ENCODE measurements around the gene C11orf97.
"Not testable (repeated sequence)": the region's sequence is repeated elsewhere in the genome, so short reads cannot be mapped to it uniquely, and the experiment has no call there.

Gene C11orf97

DNA sequence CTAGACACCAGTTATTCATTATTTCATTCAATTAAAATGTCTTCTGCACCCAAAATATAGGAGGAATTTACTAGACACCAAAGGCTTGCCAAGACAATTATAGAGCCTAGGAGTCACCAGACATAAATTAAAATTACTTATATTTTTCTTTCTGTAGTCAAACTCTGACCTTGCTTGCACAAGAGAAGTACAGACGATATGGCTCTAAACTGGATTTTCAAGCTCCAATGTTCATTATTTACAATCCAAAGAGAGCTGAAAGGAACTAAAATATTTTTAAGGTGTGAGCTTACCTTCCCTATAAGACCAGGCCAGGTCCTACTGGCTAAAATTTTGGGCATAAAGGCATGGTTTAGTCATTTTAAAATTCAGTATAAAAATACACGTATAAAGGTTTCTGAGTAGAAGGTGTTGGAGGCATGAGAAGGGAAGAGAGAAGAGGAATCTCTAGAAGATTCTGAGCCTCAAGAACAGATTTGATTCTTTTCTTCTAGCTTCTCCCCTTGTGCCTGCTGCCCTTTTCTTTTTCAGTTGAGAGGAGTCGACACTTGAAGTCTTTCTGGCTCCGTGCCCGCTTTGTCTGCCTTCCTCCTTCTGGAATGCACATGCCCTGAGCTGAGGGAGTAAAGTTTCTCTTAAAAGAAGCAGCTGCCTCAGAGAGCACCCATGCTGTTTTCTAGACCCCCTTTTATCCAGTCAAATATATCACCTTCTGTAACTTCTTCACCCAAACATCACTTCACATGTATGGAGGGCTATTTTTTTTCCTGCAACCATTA lies 13.5 kb downstream of the C11orf97 start:
- no peak for DNase-seq (ENCODE audit: low read depth in 2 of 2)

DNA sequence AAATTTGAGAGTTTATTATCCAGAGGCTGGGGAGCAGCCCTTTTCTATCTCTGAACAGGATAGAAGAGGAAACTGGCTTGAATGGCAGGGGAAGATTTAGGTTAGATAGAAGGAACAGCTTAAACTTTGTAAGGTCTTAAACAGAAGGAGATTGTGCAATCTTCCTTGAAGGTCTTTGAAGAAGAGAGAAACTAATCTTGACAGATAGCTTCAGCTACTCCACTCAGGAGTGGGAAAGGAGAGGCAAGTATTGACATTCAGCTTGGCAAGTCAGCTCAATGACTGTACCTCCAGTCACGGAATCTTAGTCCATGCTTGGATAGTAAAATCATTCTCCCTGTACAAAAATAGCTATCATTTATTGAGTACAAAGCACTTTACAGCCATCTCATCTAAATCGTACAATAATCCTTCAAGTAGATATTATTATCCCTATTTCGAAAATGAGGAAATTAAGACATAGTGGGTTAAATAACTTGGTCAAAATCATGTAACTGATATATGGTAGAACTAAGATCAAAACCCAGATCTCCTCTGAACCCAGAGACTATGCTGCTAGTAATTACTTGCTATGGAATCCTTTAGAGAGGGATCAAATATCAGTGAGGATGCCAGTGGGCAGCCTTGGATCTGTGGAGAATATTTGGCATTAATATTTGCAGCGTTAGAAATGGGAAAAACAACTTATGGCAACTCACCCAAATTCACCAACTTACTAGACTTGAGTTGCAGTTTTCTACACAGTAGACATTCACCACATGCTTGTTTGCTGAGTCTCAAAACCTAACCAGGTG lies 14.6 kb downstream of the C11orf97 start:
- DNase-seq (ENCODE audit: low read depth in 2 of 2): no peak

- no peak for DNase-seq (ENCODE audit: low read depth in 2 of 2)
Observed at GRCh38 chr11:94528551-94528950, 16.3 kb downstream of the C11orf97 start.

DNA sequence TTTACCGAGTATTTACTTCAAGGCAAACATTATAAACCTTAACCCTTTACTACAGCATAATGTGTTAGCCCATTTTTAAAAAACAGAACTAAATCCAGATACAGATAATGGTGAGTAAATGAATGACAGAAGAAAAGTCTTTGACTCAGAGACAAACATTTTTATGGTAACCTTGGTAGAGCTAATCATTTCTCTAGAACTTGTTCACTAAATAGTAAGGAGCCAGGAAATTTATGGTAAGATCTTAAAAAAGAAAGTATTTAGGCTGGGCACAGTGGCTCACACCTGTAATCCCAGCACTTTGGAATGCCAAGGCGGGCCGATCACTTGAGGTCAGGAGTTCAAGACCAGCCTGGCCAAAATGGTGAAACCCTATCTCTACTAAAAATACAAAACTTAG lies 19.9 kb downstream of the C11orf97 start:
- DNase-seq (ENCODE audit: low read depth in 2 of 2): no peak

DNA sequence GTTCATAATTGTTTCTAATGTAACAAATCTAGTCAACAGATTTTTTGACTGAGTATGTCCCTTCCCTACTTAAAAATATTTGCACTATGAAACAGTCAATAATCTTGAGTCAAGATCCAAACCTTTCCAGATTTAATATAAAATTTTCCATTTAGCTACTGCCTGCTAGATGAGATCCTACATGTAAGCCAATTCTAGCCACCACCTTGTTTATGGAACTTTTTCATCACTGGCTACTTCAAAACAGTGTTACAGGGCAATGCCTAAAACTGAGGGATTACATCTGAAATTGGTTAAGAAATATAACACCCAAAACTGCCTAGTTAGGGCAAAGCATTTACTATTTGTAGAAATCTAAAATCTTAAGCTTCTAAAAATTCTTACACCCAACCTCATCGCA lies 20.9 kb downstream of the C11orf97 start:
- no peak for DNase-seq (ENCODE audit: low read depth in 2 of 2)

DNA sequence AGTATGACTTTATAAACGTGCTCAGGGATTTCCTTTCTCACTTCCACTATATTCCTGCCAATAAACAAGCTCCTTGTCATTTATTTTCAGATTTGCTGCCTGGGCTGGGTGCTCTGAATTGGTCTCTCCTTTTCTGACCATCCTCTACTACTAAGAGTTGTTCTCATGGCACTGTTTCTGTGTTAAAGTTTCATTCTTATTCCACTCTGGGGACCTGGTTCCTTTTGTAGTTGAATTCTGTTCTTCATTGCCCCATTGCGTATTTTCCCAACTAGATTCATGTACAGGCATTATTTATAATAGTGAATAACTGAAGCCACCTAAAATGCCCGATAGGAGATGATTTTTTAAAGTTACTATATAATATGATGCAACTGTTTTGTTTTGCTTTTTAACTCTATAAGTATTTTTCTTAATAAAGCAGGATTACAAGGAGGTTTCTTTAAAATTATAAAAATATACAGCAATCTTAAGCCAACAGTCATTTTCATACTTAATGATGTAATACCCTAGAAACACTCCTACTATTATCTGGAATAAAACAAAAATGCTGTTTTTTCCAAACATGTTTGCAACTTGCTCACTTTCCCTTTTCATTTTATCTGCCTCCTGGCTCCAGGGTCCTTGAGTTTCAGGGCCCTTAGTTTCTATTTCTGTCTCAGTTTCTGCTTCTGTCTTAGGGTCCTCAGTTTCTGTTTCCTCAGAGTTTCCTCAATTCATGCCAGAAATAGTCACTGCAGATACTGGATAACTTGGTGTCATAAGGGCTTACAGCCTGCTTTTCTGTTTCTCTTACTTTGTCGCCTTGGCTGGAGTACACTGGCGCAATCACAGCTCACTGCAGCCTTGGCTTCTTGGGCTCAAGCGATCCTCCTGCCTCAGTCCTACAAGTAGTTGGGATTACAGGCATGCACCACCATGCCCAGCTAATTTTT lies 21.7 kb downstream of the C11orf97 start:
- no peak for DNase-seq (ENCODE audit: low read depth in 2 of 2)

GRCh38 chr11:94536386-94536785 lies 24.1 kb downstream of the C11orf97 start:
- no peak for DNase-seq (ENCODE audit: low read depth in 2 of 2)

DNA sequence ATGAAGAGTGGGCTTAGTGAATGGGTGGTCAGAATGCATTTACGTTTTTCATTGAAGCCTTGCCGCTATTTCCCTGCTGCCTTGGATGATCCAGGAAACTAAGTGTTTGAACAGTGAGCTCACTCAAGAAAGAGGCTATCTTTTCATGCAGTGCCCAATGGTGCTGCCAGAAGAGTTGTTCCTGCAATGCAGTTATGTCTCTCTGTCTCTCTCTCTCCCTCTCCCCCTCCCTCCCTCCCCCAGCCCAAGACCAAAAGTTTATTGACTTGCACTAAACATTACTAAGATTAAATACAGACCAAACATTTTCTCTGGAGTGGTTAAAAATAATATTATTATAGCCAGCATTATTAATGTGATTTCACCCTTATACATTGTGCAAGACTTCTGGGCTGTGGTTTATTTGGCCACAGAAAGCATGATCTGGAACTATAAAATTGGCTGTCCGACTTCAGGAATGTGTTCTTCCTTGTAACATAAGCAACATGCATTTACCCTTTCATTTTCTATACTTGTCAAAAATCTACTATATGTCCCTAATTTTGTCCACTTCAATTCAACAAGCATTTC lies 24.9 kb downstream of the C11orf97 start:
- no peak for DNase-seq (ENCODE audit: low read depth in 2 of 2)

- no peak for DNase-seq (ENCODE audit: low read depth in 2 of 2)
Observed at GRCh38 chr11:94539420-94539819, 27.2 kb downstream of the C11orf97 start.

DNA sequence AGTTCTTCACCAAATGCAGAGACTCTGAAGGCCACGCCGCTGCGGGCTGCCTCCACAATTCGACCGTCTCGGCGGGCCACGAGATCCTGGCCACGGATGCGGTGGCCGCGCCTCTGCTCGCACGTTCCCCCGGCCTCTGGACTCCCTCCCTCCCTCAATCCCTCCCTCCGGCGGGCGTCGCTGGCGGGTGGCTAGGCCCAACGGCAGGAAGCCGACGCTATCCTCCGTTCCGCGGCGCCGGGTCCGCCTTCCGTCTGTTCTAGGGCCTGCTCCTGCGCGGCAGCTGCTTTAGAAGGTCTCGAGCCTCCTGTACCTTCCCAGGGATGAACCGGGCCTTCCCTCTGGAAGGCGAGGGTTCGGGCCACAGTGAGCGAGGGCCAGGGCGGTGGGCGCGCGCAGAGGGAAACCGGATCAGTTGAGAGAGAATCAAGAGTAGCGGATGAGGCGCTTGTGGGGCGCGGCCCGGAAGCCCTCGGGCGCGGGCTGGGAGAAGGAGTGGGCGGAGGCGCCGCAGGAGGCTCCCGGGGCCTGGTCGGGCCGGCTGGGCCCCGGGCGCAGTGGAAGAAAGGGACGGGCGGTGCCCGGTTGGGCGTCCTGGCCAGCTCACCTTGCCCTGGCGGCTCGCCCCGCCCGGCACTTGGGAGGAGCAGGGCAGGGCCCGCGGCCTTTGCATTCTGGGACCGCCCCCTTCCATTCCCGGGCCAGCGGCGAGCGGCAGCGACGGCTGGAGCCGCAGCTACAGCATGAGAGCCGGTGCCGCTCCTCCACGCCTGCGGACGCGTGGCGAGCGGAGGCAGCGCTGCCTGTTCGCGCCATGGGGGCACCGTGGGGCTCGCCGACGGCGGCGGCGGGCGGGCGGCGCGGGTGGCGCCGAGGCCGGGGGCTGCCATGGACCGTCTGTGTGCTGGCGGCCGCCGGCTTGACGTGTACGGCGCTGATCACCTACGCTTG lies 31.7 kb downstream of the C11orf97 start, which contains the start of gene FUT4:
Gene FUT4, plus strand, starts transcription at position 227 of the 951 bp plus-strand sequence. Its CDS starts 213 bp downstream, at position 440.
- DNase-seq (ENCODE audit: low read depth in 2 of 2): peak; percentile 45 to 46

DNA sequence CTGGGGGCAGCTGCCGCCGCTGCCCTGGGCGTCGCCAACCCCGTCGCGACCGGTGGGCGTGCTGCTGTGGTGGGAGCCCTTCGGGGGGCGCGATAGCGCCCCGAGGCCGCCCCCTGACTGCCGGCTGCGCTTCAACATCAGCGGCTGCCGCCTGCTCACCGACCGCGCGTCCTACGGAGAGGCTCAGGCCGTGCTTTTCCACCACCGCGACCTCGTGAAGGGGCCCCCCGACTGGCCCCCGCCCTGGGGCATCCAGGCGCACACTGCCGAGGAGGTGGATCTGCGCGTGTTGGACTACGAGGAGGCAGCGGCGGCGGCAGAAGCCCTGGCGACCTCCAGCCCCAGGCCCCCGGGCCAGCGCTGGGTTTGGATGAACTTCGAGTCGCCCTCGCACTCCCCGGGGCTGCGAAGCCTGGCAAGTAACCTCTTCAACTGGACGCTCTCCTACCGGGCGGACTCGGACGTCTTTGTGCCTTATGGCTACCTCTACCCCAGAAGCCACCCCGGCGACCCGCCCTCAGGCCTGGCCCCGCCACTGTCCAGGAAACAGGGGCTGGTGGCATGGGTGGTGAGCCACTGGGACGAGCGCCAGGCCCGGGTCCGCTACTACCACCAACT lies 32.5 kb downstream of the C11orf97 start:
- no peak for DNase-seq (ENCODE audit: low read depth in 2 of 2)

- DNase-seq (ENCODE audit: low read depth in 2 of 2): no peak
Observed at GRCh38 chr11:94545264-94546161, 33.3 kb downstream of the C11orf97 start.

- DNase-seq (ENCODE audit: low read depth in 2 of 2): no peak
Observed at GRCh38 chr11:94546162-94546470, 33.9 kb downstream of the C11orf97 start.

- no peak for DNase-seq (ENCODE audit: low read depth in 2 of 2)
Observed at GRCh38 chr11:94546886-94547285, 34.6 kb downstream of the C11orf97 start.

- no peak for DNase-seq (ENCODE audit: low read depth in 2 of 2)
Observed at GRCh38 chr11:94549146-94549545, 36.9 kb downstream of the C11orf97 start.

DNA sequence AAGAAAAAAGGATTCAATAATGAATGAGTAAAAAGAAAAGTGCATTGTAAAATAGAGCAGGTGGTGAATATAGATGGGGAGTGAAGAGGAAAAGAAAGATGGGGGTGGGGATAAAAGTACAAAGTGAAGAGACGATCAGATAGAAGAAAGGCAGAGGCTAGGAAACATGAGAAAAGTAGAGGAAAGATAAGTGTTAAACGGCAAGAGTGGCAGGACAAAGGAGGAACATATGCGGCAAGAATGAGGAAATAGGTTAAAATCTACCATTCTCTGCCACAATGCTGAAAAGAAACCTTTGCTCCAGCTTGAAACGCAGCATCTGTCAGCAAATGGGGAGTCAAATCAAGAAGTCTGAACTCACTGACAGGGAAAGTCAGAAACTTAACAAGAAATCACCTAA lies 38.3 kb downstream of the C11orf97 start:
- no peak for DNase-seq (ENCODE audit: low read depth in 2 of 2)

DNA sequence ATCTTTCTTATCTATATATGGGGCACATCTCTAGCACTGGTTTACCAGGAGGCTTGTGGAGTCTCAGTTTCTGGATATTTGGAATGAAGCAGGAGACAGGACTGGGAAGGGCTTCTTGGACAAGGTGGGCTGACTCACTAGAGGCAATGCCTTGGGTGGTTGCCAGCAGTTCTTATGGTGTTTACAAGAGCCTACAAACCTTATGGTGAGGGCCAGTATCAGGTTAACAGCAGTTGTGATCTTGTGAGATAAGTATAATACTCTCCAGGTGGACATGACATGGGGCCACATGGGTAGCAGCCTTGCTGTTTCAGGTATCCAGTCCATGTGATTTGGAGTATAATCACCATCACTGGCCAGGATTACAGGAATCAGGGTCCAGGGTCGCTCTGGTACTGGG lies 41.7 kb downstream of the C11orf97 start:
- DNase-seq (ENCODE audit: low read depth in 2 of 2): no peak

- DNase-seq (ENCODE audit: low read depth in 2 of 2): not testable (repeated sequence)
Observed at GRCh38 chr11:94555752-94556329, 43.6 kb downstream of the C11orf97 start.

DNA sequence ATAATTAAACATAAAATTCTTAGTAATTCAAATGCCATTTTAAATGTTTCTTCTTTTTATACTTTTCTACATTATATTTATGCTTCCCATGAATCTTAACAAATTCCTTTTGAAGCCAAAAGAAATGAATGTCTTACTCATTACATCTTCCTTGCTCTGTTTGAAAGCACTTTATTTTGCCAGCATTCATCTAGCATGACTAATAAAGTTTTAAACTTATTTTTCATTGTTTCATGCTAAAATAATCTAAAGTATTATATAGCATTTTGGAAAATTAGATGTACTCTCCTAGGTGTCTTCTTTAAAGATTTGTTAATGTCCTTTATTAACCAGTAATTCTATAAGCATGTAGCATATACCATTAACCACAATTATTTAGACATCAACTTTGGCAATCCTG lies 45.2 kb downstream of the C11orf97 start:
- no peak for DNase-seq (ENCODE audit: low read depth in 2 of 2)

Data from stimulated activated CD8-positive, alpha-beta memory T cell treated with anti-CD3 and anti-CD28 coated beads, Interleukin-15, amount 100 ng/mL, for 4 hours (primary cell).